Measurements from ENCODE around the gene LRCH1.

LRCH1 gene

GRCh38 chr13:46615888-46616531 is 63.0 kb downstream of the LRCH1 start:
- no peak overlapping the region for H3K27ac ChIP-seq (replicated peaks)
- H3K4me3 ChIP-seq (replicated peaks; ENCODE audit: insufficient read depth, low read length): no peak overlapping the region
- no peak for DNase-seq (ENCODE audit: low read depth in 1 of 2, low spot score in 1 of 2)
- H3K27me3 ChIP-seq (ENCODE audit: insufficient read depth, poor library complexity, severe bottlenecking): no peaks in the 10 kb centered on the region
- TF ChIP-seq REST (IDR thresholded peaks at IDR 0.05; ENCODE audit: insufficient replicate concordance, low read depth): no peak
- TF ChIP-seq CTCF (IDR thresholded peaks at IDR 0.05; ENCODE audit: insufficient read depth, low read length): no peak
- no peak for TF ChIP-seq POLR2AphosphoS5 (IDR thresholded peaks at IDR 0.05; ENCODE audit: low read depth)
- TF ChIP-seq GABPA (IDR thresholded peaks at IDR 0.05; ENCODE audit: low read depth): no peak
- no peak for TF ChIP-seq SPI1 (IDR thresholded peaks at IDR 0.05; ENCODE audit: borderline replicate concordance, low read depth)

- no peak overlapping the region for H3K4me3 ChIP-seq (replicated peaks; ENCODE audit: insufficient read depth, low read length)
- no peak for TF ChIP-seq POLR2AphosphoS5 (IDR thresholded peaks at IDR 0.05; ENCODE audit: low read depth)
- no peak for TF ChIP-seq GABPA (IDR thresholded peaks at IDR 0.05; ENCODE audit: low read depth)
- no peak for TF ChIP-seq SPI1 (IDR thresholded peaks at IDR 0.05; ENCODE audit: borderline replicate concordance, low read depth)
- TF ChIP-seq REST (IDR thresholded peaks at IDR 0.05; ENCODE audit: insufficient replicate concordance, low read depth): no peak
- TF ChIP-seq CTCF (IDR thresholded peaks at IDR 0.05; ENCODE audit: insufficient read depth, low read length): no peak
- H3K27me3 ChIP-seq (ENCODE audit: insufficient read depth, poor library complexity, severe bottlenecking): no peaks in the 10 kb centered on the region
- H3K27ac ChIP-seq (replicated peaks): no peak overlapping the region
- no peak for DNase-seq (ENCODE audit: low read depth in 1 of 2, low spot score in 1 of 2)
Measured at GRCh38 chr13:46617229-46617721, 64.3 kb downstream of the LRCH1 start.

- Histone ChIP-seq H3K4me3 (replicated peaks; ENCODE audit: insufficient read depth, low read length) (no peak overlapping the region), H3K27ac (replicated peaks) (no peak overlapping the region), H3K27me3 (ENCODE audit: insufficient read depth, poor library complexity, severe bottlenecking) (no peaks in the 10 kb centered on the region)
- no peak for TF ChIP-seq REST (IDR thresholded peaks at IDR 0.05; ENCODE audit: insufficient replicate concordance, low read depth)
- TF ChIP-seq CTCF (IDR thresholded peaks at IDR 0.05; ENCODE audit: insufficient read depth, low read length): no peak
- TF ChIP-seq GABPA (IDR thresholded peaks at IDR 0.05; ENCODE audit: low read depth): no peak
- TF ChIP-seq POLR2AphosphoS5 (IDR thresholded peaks at IDR 0.05; ENCODE audit: low read depth): no peak
- TF ChIP-seq SPI1 (IDR thresholded peaks at IDR 0.05; ENCODE audit: borderline replicate concordance, low read depth): no peak
- DNase-seq (ENCODE audit: low read depth in 1 of 2, low spot score in 1 of 2): no peak
Measured at GRCh38 chr13:46617885-46618284, 64.9 kb downstream of the LRCH1 start.

Measured in HL-60 (cell line).